Urothelium cell line (cell line): ENCODE data around the gene ITGA5.

Source experiments
- DNase-seq: peaks from one replicate; pipeline ENCODE4 v3.0.0; 2011; ENCODE audit warnings: low spot score, mixed read lengths
- FAIRE-seq: peaks from 2 replicates; lab custom pipeline; 2011; peaks lifted over from hg19 to GRCh38; lab: Jason Lieb, UNC

Gene ITGA5

DNA sequence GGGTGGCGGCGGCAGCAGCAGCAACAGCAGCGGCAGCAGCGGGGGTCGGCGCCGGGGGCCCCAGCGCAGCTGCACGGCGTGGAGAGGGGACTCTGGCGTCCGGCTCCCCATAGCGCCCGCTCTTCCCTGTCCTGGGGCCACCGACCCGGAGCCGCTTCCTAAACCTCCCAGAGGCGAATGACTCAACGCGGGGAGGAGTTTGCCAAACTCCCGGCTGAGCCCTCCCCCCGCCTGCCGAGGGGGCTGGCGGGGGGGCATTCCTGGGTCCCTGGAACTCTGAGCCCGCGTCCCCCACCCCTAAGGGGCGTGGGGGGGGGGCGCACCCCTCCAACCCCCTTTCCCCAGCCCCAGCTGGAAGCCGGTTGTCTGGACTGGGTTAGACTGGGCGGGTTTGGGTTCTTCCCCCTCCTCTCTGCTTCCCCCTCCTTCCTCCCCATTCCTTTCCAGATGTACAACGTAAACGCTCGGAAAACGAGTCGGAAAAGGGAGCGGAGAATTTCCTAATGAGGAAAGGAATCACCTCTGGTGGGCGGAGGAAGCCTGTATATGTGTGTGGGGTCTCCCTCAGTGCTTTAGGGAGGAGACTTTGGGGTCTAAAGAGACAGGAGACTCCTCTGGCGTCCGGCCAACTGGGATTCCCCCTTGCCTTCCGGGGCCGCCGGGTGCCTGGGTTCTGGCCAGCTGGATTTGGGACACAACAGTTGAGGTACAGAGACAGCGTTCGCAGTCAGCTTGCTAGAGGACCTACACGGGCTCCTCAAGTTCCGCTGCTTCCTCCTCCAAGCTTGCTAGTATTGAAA lies at the start of gene ITGA5:
Gene ITGA5, minus strand, starts transcription at position 179 of the 800 bp plus-strand sequence. Its CDS starts 68 bp downstream, at position 111.
- DNase-seq, result peak; percentile 89
- no peak for FAIRE-seq

DNA sequence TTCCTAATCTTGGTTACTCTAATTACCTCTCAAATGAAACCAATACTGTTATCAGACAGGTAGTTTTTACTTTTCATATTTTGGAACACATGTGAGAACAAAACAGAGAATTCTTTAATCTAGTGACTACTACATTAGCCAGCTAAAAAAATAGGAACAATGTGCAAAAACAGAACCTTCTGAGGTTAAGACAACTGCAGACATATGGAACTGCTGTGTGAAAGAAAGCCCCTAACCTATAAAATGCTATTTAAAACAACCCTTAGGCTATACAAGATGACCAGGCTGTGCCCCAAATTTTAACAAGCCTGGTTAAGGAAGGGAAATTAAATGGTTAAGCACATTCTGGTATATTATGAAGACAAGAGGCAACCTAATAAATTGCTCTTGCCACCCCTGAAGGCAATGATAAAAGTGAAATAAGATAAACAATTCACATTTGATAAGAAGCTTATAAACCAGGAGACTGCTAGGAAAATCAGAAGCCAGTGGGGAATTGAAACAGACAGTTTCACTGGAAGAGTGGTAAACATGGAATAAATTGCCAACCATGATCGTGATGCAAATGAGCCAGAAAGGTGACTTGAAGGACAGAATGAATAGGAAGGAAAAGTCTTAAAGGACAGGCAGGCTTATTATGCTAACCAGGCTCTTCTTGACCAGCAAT lies 46.9 kb upstream of the ITGA5 start:
- DNase-seq (no peak), FAIRE-seq (no peak)

DNA sequence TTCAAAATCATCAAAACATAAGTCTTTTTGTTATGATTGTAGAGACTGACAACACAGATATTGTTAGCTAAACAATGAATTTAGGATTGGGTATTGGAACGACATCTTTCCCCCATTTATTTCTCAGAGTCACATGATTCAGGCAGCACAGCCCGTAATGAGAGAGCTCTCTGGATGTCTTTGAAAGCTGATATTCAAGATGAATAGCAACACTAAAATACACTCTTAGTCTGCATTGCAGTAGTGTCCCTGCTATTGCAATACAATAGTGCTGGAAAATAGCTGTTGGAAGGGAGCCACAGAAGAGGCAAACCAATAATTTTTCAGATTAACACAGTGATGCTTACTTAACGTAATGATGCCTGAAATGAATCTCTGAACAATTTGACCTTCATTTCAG lies 44.4 kb upstream of the ITGA5 start:
- FAIRE-seq (no peak), DNase-seq (no peak)

DNA sequence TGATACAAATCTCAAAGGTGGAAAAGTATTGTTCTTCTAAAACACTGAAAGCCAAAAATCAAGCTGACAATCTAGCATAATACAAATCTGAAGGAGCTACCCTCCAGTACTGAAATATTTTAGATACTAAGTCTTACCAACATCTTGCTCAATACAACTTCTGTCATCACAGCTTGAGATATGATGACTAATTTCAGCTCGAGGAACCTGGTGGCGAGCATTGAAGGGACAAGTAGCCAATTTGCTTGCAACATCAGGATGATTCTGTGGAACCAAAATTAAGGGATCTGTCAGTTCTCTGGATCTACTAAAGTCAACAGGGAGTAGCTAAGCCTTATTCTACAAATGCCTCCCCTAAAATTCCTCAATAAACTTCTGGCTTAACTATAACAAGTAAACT lies 44.0 kb upstream of the ITGA5 start:
- DNase-seq (no peak), FAIRE-seq (no peak)

DNA sequence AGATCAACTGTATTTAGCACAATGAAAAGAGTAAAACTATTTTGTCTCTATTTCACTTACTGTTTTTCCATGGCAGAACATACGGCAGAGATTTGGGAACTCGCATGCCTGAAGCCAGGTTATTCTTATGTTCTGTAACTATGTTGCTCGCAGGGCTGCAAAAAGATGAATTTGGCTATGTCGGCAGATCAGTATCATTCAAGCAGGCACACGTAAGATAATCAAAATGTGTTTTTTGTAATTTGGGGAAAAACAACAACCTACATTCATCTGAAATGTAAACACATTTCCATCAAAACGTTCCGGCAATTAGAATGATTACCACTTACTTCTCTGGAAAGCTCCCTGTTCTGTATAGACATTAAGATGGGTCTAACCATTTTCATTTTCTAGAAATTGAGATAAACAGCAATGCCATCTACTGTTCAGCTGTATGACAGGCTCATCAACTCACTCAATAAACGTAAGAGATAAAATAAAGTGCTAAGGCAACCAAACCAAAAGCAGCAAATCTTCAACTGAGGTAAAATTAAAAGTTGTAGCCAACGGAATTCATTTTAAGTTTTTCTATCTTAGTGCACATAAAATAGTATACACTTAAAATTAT lies 41.4 kb upstream of the ITGA5 start:
- no peak for DNase-seq
- no peak for FAIRE-seq

DNA sequence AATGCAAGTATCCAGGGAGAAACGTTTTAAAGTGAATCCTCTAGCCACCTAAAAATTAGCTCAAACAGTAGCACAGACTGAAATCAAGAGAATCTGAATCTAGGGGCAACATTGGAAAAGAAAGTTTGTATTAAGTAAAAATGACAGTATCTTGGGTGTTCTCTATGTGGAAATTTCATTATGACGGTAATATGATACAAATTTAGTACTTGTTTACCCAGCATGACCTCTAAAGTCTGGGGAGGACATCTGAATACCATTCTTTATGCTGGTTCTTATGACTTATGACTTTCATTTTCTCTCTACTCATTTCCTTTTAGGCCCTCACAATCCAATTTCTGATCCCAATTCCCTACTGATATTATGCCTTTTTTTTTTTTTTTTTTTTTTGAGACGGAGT lies 40.3 kb upstream of the ITGA5 start:
- DNase-seq, result no peak
- FAIRE-seq, result no peak

DNA sequence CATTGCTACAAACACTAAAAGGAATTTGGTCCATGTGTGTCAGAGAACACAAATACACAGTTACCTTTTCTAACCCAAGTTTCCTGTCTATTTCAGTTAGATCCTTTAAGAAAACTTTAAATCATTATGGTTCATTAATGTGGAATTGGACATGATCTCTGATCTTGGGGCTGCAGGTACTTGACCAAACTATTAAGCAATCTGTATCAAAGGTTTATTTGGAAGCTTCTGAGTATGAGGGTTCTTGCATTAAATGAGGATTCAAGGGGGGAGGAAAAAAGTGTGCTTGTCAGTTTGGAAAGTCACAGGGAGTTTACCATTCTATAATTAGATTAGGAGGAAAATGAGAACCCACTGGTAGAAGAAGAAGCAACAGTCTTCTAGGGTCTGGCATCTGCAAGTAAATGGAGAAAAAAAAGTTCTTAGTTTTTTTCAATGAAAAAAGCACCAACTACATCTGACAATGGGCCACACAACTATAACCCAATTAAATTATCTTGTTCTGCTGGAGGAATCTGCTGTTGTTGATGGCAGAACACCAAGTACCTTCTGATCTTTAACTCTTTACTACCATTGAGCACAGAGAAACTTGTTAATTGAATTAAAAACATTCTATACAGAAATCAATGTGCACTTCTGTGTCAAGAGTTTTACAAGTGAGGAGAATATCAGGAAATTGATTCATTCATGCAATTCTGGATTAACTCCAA lies 36.8 kb upstream of the ITGA5 start:
- FAIRE-seq, result no peak
- DNase-seq, result no peak

DNA sequence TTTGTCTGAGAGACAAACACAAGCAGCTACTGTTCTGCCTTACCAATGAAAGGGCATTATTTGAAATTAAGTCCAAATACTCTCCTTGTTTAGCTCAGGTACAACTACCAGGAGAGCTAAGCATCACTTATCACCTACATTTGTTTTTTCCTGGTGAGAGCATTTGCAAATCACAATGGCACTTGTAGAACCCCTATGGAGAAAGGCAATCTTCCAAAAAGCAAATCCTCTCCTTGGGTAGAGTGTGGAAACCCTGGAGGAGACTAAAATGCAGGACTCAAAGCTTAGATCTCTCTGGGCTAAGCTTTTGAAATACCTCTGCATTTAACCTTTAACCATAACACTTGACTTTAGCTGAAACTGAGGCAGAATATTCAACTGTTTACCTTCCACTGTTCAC lies 33.6 kb upstream of the ITGA5 start:
- DNase-seq, result no peak
- no peak for FAIRE-seq

DNA sequence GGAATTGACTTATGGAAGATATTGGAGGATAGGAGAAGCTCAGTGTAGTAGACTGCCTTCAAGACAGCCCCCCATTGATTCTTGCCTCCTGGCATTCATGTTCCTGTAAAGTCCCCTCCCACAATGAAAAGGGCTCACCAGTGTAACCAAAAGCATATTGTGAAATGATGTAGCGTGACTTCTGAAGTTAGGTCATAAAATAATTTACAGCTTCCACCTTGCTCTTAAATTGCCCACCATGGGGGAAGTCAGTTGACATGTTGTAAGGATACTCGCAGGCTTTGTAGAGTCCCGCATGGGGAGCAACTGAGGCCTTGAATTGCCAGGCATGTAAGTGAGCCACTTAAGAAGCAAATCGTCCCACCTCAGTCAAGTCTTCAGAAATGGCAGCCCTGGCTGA lies 29.3 kb upstream of the ITGA5 start:
- FAIRE-seq (no peak), DNase-seq (no peak)

DNA sequence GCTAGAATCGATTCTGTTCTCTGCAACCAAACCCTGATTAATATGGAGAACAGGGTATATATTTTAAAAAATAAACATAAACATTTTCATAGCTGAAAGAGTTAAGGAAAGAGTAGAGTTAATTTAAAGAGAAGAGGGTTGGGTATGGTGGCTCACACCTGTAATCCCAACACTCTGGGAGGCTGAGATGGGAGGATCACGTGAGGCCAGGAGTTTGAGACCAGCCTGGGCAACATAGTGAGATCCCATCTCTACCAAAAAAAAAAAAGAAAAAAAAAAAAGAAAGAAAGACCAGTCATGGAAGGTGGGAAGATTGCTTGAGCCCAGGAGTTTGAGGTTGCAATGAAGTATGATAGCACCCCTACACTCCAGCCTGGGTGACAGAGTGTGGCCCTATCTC lies 28.9 kb upstream of the ITGA5 start:
- no peak for FAIRE-seq

DNA sequence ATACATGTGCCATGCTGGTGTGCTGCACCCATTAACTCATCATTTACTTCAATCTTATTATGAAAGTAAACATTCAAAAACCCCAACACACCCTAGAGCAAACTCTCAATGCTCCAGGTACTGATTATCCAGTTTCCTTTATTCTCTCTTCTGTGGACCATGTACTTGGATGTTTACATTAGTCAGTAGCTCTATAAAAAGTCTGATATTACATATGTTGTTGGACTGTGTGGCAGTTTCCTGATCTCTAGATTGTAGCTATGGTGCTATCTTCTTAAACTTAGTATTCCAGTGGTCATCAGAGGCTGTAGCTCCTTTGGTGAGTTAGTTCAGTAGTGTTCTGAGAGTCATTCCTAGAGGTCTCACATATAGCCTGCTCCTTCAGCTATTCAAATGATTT lies 25.1 kb upstream of the ITGA5 start:
- no peak for FAIRE-seq

More for the DNA sequence above, 28.9 kb upstream of the ITGA5 start:
- DNase-seq, result no peak

DNA sequence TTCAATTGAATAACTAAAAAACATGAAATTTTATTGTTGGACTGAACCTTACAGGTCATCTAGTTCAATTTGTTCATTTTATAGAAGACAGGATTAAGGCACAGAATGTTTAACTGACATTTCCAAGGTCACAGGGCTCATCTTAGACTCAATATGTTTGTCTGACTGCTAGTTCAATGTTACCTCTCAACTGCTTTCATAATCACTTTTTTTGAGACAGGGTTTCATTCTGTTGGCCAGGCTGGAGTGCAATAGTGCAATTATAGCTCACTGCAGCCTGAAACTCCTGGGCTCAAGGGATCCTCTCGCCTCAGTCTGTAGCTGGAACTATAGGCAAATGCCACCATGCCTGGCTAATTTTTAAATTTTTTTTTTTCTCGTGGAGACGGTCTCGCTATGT lies 24.4 kb upstream of the ITGA5 start:
- FAIRE-seq (no peak), DNase-seq (no peak)

More for the DNA sequence above, 25.1 kb upstream of the ITGA5 start:
- no peak for DNase-seq

DNA sequence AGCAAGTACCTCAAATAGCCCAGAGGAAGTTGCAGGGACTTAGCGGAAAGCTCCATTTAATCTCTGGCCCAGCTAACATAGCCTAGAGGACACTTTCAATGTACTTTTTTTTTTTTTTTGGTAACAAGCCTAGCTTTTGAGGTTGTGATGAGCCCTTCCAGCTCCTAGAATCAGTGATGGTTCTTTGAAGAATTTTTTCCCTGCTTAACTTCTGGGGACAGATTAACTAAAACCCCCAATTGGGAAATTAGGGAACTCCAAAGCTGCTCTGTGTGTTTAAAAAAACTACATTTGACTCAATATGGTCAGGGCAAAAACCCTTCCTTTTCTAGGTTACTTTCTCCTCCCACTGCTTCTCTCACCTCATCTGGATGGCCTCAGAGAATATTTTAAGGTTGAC lies 23.9 kb upstream of the ITGA5 start:
- FAIRE-seq, result no peak
- DNase-seq, result no peak

DNA sequence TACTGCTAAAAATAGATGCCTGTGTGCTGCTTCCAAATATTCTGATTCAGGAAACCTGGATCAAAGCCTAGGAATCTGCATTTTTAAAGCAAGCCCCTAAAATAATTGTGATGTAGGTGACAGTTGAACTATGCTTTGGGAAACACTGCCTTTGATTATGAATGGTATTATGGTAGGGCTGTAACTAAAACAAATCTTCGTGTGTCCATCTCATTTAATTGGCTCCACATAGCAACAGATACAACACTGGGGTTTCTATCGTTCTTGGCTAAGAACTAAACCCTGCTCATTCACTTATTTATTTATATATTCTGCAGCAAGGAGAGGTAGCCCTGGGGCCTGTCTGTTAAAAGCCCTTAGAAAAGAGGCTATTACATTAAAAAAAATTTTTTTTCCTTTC lies 23.0 kb upstream of the ITGA5 start:
- DNase-seq (no peak), FAIRE-seq (no peak)

DNA sequence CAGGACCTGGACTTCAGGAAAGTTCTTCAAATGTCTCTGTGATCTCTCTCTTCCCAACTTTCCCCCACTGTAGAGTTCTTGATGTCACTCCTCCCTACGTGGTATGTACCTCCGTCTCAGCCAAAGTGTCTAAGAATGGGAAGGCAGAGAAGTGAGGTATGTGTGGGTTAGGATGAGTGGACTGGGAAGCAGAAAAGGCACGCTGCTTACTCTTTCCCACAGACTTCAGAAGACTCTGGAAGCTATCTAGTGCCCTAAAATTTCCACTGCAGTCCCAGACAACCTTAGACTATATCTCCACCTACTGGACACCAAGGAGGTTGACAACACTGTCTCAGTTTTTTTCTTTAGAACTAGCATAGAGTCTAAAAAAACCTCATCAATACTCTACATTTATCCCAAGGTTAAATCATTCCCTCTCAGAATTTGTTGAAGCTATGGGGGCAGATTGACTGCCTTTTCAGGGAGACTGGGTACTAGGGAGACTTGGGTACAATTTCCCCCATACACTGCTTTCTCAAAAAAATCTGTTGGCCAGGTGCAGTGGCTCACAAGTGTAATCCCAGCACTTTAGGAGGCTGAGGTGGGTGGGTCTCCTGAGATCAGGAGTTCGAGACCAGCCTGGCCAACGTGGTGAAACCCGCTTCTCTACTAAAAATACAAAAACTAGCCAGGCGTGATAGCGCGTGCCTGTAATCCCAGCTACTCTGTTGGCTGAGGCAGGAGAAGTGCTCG lies 20.6 kb upstream of the ITGA5 start:
- peak; percentile 77 for DNase-seq
- no peak for FAIRE-seq

DNA sequence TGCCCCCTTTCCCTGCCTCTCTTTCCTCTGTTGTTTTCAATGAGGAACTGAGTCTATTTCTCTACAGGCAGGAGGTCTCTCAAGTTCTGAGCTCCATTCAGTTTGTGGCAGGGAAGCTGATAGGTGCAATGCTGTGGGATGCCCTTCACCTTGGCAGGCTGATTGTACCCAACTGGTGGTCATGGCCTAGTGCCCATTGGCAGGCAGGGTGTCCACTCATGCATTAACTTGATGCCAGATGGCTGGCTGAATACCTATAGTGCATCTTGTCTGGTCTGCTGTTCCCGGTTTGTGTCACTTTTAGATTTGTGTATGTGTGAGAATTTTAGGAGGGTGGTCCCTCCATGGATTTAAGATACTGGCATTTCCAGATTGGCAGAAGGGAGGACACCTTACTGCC lies 20.0 kb upstream of the ITGA5 start:
- DNase-seq (no peak), FAIRE-seq (no peak)

DNA sequence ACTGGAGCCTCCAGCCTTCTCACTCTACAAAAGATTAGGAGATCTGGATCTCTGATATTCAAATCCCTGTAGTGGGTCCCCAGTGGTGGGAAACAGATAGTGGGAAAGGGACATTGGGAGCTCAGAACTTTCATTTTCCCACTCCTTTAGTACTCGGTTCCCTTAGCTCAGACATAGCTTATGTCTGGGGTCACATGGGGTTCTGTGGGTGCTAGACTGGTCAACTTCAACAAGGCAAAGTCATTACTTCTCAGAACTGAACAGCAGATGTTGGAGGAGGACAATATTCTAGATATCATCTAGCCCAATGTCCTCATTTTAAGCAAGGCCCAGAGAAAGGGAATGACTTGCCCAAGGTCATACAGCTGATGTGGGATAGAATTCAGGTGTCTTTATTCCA lies 19.5 kb upstream of the ITGA5 start:
- no peak for DNase-seq
- no peak for FAIRE-seq

DNA sequence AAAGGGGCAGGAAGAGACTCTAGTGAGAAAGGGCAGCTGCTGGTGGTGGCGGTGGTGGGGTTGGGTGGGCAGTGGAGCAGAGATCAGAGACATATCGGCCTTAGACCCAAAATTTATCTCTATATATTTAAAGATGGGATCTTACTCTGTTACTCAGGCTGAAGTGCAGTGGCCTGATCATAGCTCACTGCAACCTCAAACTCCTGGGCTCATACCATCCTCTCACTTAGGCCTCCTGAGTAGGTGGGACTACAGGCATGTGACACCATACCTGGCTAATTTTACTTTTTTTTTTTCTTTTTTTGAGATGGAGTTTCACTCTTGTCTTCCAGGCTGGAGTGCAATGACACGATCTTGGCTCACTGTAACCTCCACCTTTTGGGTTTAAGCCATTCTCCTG lies 18.6 kb upstream of the ITGA5 start:
- FAIRE-seq (no peak), DNase-seq (no peak)

DNA sequence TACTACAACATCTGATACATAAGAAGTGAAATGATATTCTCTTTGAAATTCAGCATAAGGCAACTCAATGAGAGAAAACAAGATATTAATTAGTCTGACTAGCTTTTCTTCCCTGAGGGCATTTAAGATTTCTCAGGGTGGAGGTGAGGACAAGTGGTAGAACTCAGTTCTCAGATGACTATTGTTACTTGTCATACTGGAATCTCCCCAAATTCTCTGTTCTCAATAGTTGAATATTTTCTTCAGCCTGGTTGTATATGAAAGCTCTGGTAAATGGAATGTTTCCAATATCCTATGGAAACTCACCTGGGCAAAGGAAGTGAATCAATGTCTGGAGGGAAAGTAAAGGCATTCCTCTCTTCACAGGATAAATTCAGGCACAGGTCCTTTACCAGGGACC lies 18.2 kb upstream of the ITGA5 start:
- DNase-seq (no peak), FAIRE-seq (no peak)

DNA sequence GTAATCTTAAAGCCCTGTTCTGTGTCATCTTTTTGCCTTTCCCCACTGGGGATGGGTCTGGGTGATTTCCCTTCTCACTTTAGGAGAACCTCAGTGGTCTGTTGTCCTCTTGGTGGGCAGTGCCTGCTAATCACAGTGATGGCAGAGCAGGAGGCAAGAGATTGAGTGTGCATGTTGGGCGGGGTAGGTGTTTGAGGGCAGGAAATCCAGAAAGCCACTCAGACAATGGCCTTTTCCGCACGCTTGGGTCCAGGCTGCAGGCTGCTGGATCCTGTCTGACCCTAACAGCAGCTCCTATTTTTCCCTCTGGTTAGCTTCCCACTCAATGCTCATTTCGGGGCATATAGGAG lies 13.7 kb upstream of the ITGA5 start:
- no peak for DNase-seq
- no peak for FAIRE-seq
